Limb (tissue), 2 donors: ENCODE measurements around the gene GPAM.
"Not testable (repeated sequence)": the region's sequence is repeated elsewhere in the genome, so short reads cannot be mapped to it uniquely, and the experiment has no call there.

Experiments used
- DNase-seq, 2 donors: peaks; one replicate each; pipeline ENCODE4 v3.0.0-alpha.2; 2016; ENCODE audit errors: extremely low spot score in 2 of 2

GPAM gene

DNA sequence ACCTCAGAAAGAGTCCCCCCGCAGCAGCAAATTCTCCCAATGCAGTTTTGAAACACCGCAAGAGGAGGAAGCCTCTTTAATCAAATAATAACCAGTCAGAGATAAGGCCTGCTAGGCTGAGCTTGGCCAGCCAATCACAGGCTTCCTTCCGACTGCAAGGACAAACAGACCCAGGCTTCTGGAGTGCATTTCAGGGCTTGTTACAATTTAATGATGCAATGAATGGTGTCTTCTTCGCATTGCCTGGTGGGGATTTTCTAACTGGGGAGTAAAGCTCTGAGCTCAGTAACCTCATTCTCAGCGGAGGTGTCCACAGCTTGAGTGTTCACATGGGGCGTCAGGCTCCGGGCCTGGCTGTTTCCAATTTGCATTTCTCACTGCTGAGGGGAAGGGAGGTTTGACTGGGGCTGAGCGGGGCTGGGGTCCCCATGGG, 31.8 kb upstream of the GPAM start:
- DNase-seq = no peak

DNA sequence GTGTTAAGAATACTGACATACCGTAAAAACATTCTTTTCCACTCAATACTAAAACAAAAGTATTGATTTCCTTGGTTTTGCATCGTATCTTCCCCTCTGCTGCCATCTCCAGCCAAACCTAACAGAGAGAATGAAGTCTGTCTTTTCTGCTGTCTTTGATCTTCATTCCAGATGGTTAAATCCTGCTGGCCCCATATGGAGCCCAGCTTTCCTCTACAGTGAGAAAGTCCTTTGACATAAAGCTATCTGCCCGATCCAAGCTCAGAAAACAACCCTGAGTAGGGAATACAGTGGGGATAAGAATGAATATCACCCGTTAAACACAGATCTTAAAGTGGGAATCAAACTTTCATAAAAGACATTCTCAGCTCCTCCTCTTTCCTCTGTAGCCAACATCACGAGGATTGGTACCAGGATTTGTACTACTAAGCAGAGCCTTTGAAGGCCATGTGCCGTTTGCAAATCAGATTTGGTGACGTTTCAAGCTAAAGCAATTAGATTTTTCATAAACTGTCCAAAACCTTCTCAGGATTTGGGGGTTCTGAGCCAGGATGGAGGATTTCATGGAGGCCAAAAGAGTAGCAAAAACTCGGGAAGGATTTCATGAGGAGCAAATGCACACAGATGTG, 30.8 kb upstream of the GPAM start:
- DNase-seq = no peak

DNA sequence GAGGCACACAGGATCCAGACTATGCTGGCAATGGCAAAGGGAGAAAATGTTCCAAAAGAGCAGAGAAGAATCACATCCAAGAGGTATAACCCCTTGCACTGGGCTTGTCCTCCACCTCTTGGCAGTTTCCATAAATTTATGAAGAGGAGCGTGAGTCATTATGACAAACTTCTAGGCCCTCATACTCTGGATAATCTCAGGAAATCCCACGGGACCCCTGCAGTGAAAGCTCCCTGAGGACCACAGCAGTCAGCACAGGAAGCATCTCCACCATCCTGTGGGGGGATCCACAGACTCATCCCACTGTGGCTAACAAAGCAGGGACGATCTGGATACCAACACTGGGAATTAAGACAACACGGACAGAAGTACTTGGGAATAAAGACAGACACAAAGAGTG, 30.3 kb upstream of the GPAM start:
- no peak for DNase-seq

DNA sequence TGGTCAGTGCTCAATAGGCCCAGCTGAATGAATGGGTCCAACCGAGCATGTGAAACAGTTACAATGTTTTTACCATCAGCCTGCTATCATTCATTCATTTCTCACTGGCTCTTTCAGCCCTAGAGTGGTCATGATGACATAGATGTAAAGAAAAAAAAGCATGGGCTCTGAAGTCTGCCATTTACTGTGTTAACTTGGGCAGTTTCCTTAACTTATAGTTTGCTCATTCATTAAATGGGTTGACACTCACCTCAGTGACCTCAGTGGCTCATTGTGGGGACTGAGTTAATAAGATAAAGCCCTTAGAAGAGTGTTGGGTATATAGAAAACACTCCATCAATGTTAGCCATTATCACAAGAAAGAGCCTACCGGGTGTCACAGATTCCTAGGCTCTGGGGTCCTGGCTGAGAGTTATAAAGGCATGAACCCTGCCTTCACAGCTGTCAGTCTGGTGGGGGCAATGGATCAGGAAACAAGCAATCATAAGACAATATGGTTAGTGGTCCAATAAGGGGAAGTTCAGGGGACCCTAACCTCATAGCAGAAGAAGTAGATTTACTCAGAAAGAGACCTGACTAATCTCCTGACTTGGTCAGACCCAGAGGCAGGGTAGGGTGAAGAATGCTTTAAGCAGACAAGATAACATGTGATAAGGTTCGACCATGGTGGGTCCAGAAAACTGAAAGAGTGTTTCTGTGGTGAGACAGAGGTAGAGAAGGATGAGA, 29.7 kb upstream of the GPAM start:
- no peak for DNase-seq

DNA sequence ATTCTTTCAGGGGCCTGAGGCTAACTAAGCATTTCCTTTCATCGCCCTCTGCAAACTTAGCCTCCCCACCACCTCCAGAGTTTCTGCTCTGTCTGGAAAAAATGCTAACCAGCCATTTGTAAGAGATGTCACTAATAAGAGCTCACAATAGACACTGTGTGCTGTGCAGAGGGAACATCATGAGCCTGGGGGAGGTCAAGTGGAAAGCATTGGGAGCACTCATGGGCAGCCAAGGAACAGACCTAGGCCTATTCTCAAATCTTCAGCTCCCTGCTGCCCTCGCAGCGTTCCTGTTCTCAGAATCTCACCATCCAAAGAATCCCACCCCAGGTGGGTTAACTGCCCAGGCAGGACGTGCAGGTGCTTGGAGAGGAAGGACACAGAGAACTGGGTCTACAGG, 27.1 kb upstream of the GPAM start:
- no peak for DNase-seq

DNA sequence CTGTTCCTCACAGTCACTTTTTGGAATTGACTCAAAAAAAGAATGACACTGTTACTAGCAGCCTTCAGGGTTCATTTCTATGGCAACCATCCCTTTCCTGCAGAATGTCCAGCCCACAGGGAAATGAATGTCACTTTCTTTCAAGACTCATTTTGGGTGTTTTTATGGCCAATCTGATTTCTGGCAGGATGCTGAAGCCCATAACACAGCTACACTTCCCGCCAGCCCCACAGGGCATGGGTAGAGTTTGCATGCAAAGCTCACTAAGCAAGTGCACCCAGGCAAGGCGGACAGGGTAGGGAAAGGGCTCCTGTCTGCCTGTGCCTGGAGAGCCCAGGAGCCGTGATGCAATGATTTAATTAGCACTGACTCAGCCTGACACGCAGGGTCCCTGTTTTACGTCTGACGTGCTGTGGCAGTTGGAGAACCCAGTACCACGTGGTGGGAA, 26.1 kb upstream of the GPAM start:
- DNase-seq = no peak

DNA sequence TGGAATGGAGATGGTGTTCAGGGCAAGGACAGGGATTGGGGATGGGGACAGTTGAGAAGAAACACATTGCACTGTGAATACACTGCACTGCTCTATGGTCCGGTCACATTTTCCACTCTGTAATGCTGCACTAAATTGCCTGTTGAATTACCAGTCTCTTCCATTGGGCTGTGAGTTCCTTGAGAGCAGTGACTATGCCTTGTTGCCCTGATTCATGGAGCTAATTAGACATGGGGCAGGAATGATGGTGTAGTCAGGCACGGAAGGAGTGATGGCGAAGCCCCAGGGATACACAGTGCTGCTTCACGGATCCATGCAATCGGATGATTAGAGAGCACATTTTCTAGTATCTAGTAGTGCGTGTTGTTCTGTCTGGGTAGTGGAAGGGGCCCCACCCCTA, 25.4 kb upstream of the GPAM start:
- peak in 1 of 2 donors; percentile 19 for DNase-seq

DNA sequence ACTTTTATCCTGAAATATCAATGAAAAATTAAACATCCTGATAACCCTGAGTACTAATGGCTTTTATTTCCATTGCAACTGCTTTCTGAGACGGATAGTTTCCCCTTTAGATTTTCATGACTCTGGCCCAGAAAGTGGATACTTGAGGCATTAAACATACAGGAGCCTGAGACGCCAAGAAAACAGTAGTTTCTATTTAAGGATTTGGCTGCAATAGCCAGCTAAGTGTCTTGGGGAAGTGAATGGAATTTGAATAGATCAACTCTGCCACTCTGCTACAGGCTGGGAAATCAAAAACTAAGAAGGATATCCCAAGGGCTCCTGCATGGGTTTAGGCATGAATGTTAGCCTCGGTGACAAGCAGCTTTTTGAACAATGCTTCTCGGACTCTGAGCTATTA, 24.7 kb upstream of the GPAM start:
- DNase-seq = peak in 1 of 2 donors; percentile 6

DNA sequence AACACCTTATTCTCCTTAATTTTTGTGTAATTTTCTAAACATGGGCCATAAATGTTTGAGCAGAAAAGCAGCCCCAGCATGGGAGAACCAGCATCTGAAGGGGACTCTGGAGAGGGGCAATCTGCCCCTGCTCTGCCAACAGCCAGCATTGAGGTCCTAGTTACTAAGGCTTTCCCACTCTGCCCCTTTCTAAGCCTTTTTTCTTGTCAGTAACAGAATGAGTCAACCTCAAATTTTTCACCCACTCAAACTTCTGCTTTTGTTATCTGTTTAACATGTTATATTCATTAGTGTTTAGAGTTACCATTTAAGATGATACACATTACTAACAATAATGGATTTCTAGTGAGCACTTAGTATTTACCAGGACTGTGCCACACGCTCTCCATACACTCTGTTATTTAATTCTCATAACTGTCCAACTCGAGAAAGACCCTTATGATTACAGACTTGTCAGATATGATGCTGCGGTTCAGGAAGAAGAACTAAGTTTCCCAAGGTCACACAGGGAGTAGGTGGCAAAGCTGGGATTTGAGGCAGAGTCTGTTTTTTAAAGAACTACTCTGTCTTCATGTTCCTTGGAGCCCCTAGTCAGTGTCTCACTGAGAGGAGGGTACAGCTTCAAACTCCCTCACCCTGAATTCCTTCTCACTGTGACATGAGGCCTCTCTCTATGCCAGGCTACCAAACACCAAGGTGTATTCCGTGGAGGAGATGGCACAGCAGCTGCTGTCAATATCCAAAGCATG, 19.9 kb upstream of the GPAM start:
- no peak for DNase-seq

DNA sequence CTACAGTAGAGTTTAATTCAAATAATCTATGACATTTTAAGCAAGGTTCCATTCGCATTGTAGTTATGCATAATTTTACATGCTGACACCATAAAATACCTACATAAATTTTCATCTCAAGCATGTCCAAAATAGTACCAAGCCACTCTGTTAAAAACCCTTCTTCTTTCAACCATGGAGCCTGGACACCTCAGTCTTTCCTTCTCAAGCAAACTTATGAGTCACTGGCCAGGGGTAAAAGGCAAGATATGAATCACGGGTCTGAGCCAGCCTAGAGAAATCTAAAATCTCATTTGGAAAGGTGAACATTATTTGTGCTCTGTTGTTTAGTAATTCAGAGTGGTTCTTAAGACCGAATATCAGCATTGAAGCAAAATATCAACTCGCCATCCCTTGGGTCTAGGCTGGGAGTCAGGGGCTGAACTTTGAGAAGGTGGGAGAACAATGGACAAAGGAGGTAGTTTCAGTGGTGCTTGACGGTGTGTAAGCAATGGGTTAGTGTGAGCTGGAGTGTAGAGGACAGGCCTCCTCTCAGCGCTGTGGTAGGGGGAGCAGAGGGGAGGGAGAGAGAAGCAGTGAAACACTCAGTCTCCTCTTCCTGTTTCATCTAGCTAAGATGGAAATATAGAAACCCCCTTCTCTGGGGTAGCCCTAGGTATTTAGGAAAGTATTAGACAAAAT, 19.1 kb upstream of the GPAM start:
- DNase-seq = no peak

DNA sequence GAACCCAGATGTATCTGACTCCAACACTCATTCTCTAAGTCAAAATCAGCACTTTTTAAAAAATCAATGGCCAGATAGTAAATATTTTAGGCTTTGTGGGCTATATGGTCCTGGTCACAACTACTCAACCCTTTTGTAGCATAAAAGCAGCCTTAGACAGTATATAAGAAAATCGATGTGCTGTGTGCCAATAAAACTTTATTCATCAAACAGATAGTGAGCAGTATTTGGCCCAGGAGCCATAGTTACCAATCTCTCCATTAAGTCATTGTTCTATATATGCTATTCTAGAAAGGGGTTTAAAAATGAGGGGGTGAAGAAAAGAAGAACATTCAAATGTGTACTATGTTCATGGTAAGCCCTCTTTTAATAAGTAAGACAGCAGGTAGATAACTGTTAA, 18.5 kb upstream of the GPAM start:
- no peak for DNase-seq

DNA sequence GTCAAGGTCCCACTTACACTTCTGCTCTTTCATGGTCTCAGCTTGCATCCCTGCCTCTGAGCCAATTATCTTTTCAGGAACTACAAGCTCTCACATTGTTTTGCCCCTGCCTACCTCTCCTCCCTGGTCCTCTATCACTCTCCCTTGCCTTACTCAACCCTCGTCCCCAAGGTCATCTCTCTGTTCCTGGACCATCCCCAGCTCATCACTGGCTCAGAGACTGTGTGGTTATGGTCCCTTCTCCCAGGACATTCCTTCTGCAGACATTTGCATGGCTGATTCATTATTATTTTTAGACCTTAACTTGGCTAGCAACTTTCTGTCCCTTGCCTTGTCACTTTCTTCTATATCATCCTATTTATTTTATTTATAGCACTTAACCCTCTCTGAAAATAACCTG, 17.8 kb upstream of the GPAM start:
- no peak for DNase-seq

DNA sequence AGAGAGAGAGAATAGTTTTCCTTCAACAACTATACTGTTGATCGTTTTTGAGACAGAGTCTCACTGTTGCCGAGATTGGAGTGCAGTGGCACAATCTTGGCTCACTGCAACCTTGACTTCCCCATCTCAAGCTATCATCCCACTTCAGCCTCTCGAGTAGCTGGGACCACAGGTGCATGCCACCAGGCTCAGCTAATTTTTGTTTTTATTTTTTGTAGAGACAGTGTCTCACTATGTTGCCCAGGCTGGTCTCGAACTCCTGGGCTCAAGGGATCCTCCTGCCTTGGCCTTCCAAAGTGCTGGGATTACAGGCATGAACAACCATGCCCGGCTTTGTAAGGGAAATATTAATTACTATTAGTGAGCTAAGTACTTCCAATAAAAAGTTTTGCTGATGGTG, 16.7 kb upstream of the GPAM start:
- DNase-seq = not testable (repeated sequence)

DNA sequence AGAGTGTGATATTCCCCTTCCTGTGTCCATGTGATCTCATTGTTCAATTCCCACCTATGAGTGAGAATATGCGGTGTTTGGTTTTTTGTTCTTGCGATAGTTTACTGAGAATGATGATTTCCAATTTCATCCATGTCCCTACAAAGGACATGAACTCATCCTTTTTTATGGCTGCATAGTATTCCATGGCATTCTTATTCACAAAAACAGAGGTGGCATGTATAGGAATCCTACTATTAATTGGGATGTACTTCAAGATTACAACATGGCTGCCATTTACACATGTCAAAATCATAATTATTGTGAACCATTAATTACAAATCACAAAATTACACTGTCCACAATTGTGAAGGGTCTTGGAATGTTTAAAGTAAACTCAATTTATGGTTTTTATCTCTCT, 14.1 kb upstream of the GPAM start:
- not testable (repeated sequence) for DNase-seq

DNA sequence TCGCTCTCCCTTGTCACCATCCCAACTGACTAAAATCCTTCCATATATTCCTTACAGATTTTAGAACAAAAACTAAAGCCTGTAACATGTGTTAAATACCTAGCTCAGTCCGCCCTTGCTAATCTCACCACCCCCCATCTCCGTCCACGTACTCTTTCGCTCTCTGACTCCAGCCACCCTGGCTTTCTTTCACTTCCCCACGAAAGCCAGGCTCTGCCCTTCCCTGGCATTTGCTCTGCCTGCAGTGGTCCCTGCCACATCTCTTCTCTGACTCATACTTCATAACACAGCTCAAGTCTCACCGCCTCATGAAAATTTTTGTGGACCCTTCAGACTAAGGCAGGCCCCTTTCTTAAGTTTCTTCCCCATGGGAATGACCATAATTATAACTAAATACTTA, 11.7 kb upstream of the GPAM start:
- no peak for DNase-seq

DNA sequence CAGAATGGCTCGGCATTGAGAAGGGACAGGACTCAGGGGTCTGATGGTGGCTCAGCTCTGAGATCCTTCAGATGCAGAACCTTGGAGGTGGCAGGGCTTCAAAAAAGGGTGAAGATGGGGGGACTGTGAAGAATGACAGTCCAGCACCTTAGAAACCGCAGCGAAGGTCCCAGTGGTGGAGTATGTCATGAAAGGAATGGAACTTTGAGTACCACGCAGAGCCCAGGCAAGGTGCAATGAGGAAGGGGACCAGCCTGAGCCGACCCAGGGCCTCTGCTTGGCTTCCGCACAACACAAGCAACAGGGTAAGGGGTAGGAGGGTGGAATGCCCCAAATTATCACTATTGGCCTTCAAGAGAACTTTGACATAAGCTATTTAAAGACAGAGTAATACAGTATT, 8.2 kb upstream of the GPAM start:
- DNase-seq = no peak

DNA sequence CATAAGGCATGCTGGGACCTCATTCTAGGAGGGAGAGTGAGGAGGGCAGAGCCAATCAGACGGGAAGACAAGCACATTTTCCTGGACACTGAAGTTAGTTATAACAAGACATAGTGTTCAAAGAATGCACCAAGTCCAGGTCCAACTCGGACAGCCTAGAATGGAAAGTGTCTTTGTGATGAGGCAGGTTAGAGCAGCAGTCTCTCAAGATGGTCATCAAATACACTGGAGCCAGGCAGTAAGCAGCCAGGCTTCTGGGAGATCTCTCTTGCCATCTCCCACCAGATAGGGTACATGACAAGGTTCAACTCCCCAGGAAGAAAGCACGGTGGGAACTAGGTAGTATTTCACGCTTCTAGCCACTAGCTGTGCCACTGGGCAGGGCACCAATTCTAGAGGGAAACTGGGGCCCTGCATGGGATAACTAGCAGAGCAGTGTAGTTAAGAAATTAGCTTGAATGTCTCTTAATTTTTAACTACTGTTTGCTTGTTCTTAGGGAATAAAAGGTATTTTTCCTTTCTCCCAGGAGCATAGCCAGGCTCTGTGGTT, 7.6 kb upstream of the GPAM start:
- no peak for DNase-seq

DNA sequence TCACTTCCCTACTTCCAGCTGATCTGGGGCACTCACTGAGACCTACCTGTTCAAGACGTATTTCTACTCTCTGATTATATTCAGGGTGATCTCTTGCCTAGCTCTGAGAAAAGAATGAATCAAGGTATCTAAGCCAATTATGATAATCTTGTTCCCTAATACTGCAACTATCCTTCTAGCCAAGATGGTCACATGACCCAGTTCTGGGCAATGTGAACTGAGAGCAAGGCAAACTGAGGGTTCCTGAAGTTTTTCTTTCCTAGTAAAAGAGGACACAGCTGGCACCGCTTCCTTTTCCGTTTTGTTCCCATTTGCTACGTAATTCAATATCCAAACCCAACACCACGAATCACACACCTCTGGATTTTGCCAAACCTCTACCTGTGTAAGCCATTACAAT, 5.9 kb upstream of the GPAM start:
- no peak for DNase-seq

DNA sequence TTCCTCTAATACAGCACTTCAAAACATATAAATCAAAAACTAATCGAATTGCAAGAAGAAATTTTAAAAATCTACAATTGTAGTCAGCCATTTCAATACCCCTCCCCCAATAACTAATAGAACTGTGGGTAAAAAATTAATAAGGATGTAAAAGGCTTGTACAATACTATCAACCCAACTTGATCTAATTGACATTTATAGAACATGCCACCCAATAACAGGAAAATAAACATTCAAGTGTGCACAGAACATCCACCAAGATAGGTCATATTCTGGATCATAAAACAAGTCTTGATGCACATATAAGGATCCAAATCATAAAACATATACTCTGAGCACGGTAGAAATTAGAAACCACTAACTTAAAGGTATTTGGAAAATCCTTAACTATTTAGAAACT, 4.0 kb upstream of the GPAM start:
- no peak for DNase-seq

DNA sequence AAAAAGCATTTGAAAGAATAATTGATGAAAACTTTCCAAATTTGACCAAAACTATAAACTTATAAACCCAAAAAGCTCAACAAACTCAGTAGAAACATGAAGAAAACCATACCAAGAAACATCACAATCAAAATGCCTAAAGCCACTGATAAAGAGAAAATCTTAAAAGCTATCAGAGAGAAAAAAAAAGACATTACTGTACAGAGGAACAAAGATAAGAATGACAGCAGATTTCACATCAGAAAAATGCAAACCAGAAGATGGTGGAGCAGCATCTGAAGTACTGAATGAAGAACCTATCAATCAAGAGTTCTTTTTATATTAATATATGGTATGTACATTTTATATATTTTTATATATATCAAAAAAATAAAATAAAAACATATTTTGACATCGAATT, 2.4 kb upstream of the GPAM start:
- DNase-seq = no peak

DNA sequence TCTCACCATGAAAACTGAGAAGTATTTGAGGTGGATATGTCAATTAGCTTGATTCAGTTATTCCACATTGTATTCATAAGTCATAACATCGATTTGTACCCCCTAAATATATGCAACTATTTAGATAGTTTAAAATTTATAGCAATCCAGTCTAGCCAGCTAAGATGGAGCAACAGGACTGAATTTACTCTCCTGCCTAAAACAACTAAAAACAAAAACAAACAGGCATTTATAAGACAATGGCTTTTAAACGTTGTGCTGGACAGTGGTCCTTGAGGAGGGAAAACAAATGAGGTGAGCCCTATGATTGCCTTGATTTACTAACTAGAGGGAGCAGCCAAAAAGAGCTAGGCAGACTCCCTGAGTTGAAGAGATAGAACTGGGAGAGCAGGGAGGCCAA, 814 bp upstream of the GPAM start:
- no peak for DNase-seq

DNA sequence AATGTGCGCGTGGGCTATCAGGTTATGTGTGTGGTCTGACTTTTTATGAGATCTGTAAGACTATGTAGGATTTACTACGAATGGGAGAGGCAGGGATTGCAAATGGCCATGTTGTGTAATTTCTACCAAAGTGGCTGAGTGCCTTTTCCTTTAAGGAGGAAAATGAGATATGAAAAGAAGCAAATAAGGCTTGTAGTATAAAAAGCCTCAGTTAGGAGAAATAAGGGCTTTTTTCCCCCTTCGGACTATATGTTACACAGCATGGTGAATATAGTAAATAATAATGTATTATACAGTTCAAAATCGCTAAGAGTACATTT, 447 bp upstream of the GPAM start:
- no peak for DNase-seq
